HEK293 (cell line): ENCODE measurements around the gene PGM1.

Source experiments
- CTCF ChIA-PET: fragments of 350-600 bp; formaldehyde crosslinking; extraction: SDS; loops from one replicate; lab custom pipeline; 2021; ENCODE audit warnings: antibody characterized with exemption; lab: Yijun Ruan, JAX
- POLR2A ChIA-PET: fragments of 300-600 bp; formaldehyde crosslinking; extraction: SDS; loops from one replicate; lab custom pipeline; 2020; ENCODE audit warnings: antibody characterized with exemption, inconsistent platforms; lab: Yijun Ruan, JAX
- H3K27ac ChIP-seq: fragments of 200-500 bp; sonication (Bioruptor generic); 2 replicates; pipeline ENCODE4 v1.5.1; 2014; ENCODE audit warnings: low read depth, low read length, control low read depth, inconsistent platforms; ENCODE audit errors: extremely low read depth
- H3K36me3 ChIP-seq, 2 experiments: fragments of 200-500 bp in 1 of 2; sonication (Bioruptor generic) in 1 of 2; 1 replicate in 1 of 2; 2 replicates in 1 of 2; pipeline ENCODE4 v1.5.1; 2014 to 2017; ENCODE audit warnings: inconsistent platforms in 2 of 2, low read length in 2 of 2; ENCODE audit not compliant: control insufficient read depth in 2 of 2, insufficient read depth in 1 of 2
- H3K4me1 ChIP-seq: fragments of 200-500 bp; sonication (Bioruptor generic); 2 replicates; pipeline ENCODE4 v1.5.1; 2014; ENCODE audit warnings: mild to moderate bottlenecking, low read length, inconsistent platforms; ENCODE audit not compliant: control insufficient read depth, insufficient read depth
- H3K4me3 ChIP-seq: 2 replicates; pipeline ENCODE4 v1.5.1; 2011; ENCODE audit warnings: low read depth, mild to moderate bottlenecking, control low read depth, low read length, moderate library complexity
- H3K9me3 ChIP-seq: fragments of 200-500 bp; sonication (Bioruptor generic); 2 replicates; pipeline ENCODE4 v1.5.1; 2014; ENCODE audit warnings: low read depth, low read length, inconsistent platforms; ENCODE audit not compliant: control insufficient read depth, insufficient read depth
- FEZF1 ChIP-seq: fragments of 450-650 bp; formaldehyde crosslinking; IDR thresholded peaks from 2 replicates; pipeline ENCODE4 v1.5.1; 2016; ENCODE audit warnings: missing biosample characterization, missing genetic modification characterization
- HOXC10 ChIP-seq: sonication (generic); formaldehyde crosslinking; IDR thresholded peaks from 2 replicates; pipeline ENCODE4 v1.8.1; 2023; ENCODE audit warnings: mild to moderate bottlenecking, missing genetic modification reagents
- KLF10 ChIP-seq: fragments of 450-650 bp; IDR thresholded peaks from 2 replicates; pipeline ENCODE4 v1.5.1; 2018; ENCODE audit warnings: missing biosample characterization, mild to moderate bottlenecking, missing genetic modification characterization
- OSR2 ChIP-seq: fragments of 450-650 bp; formaldehyde crosslinking; IDR thresholded peaks from 2 replicates; pipeline ENCODE4 v1.5.1; 2016; ENCODE audit warnings: missing biosample characterization, missing genetic modification characterization
- REPIN1 ChIP-seq: fragments of 450-650 bp; formaldehyde crosslinking; IDR thresholded peaks from 2 replicates; pipeline ENCODE4 v1.5.1; 2017; ENCODE audit warnings: missing biosample characterization, missing genetic modification characterization, low read depth
- SP7 ChIP-seq: fragments of 450-650 bp; formaldehyde crosslinking; IDR thresholded peaks from 2 replicates; pipeline ENCODE4 v1.5.1; 2016; ENCODE audit warnings: missing biosample characterization, missing genetic modification characterization
- ZBTB17 ChIP-seq: fragments of 450-650 bp; formaldehyde crosslinking; IDR thresholded peaks from 2 replicates; pipeline ENCODE4 v1.5.1; 2016; ENCODE audit warnings: missing biosample characterization, missing genetic modification characterization
- ZBTB48 ChIP-seq: fragments of 450-650 bp; formaldehyde crosslinking; IDR thresholded peaks from 2 replicates; pipeline ENCODE4 v1.5.1; 2016; ENCODE audit warnings: missing biosample characterization, missing genetic modification characterization
- ZBTB7A ChIP-seq: fragments of 450-650 bp; formaldehyde crosslinking; IDR thresholded peaks from 2 replicates; pipeline ENCODE4 v1.5.1; 2016; ENCODE audit warnings: low read depth, missing biosample characterization, missing genetic modification characterization
- ZFP41 ChIP-seq: fragments of 450-650 bp; formaldehyde crosslinking; IDR thresholded peaks from 2 replicates; pipeline ENCODE4 v1.5.1; 2016; ENCODE audit warnings: missing biosample characterization, missing genetic modification characterization, borderline replicate concordance
- ZNF133 ChIP-seq: fragments of 450-650 bp; formaldehyde crosslinking; IDR thresholded peaks from 2 replicates; pipeline ENCODE4 v1.5.1; 2016; ENCODE audit warnings: missing biosample characterization, missing genetic modification characterization
- ZNF211 ChIP-seq: fragments of 450-650 bp; formaldehyde crosslinking; IDR thresholded peaks from 2 replicates; pipeline ENCODE4 v1.5.1; 2016; ENCODE audit warnings: low read depth, missing biosample characterization, missing genetic modification characterization
- ZNF23 ChIP-seq: fragments of 450-650 bp; formaldehyde crosslinking; IDR thresholded peaks from 2 replicates; pipeline ENCODE4 v1.5.1; 2016; ENCODE audit warnings: missing biosample characterization, missing genetic modification characterization, borderline replicate concordance
- ZNF292 ChIP-seq: fragments of 450-650 bp; formaldehyde crosslinking; IDR thresholded peaks from 2 replicates; pipeline ENCODE4 v1.5.1; 2016; ENCODE audit warnings: low read depth, missing biosample characterization, missing genetic modification characterization, borderline replicate concordance
- ZNF560 ChIP-seq: fragments of 450-650 bp; formaldehyde crosslinking; IDR thresholded peaks from 2 replicates; pipeline ENCODE4 v1.5.1; 2017; ENCODE audit warnings: missing biosample characterization, missing genetic modification characterization, borderline replicate concordance
- ZNF600 ChIP-seq: fragments of 450-650 bp; formaldehyde crosslinking; IDR thresholded peaks from 2 replicates; pipeline ENCODE4 v1.5.1; 2016; ENCODE audit warnings: missing biosample characterization, missing genetic modification characterization
- ZNF610 ChIP-seq: fragments of 450-650 bp; formaldehyde crosslinking; IDR thresholded peaks from 2 replicates; pipeline ENCODE4 v1.5.1; 2016; ENCODE audit warnings: missing biosample characterization, missing genetic modification characterization, borderline replicate concordance
- ZNF664 ChIP-seq: fragments of 450-650 bp; formaldehyde crosslinking; IDR thresholded peaks from 2 replicates; pipeline ENCODE4 v1.5.1; 2016; ENCODE audit warnings: missing biosample characterization, missing genetic modification characterization
- TF ChIP-seq, protein P1 (sequence below): fragments of 450-650 bp; formaldehyde crosslinking; IDR thresholded peaks from 2 replicates; pipeline ENCODE4 v1.5.1; 2016; ENCODE audit warnings: missing biosample characterization, missing genetic modification characterization
- TF ChIP-seq, protein P2 (sequence below): fragments of 450-650 bp; formaldehyde crosslinking; IDR thresholded peaks from 2 replicates; pipeline ENCODE4 v1.5.1; 2016; ENCODE audit warnings: missing biosample characterization, missing genetic modification characterization
- TF ChIP-seq, protein P3 (sequence below): fragments of 450-650 bp; formaldehyde crosslinking; IDR thresholded peaks from 2 replicates; pipeline ENCODE4 v1.5.1; 2016; ENCODE audit warnings: missing biosample characterization, missing genetic modification characterization
- TF ChIP-seq, protein P4 (sequence below): fragments of 450-650 bp; formaldehyde crosslinking; optimal IDR thresholded peaks from 2 replicates; pipeline ENCODE3; 2016; ENCODE audit warnings: missing biosample characterization, mild to moderate bottlenecking, missing genetic modification characterization

Gene PGM1

DNA sequence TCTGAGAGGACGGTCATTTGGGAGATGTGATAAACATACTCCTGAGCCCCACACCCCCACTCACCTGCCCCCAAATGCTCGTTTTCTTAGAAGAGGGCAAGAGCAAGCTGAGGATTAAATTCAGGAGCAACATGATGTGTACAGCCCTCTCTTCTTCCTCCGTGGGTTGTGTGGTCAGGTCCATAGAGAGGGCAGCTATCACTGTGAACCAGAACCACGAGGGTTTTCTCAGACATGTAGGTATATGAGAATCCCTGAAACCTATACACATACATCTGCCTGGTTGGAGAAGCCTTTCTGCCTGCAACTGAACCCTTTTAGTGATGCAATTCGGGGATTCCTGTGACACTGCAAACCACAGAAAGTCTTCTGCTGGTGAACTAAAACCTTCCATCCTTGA is 38.9 kb downstream of the PGM1 start:
- POLR2A ChIA-PET, result no interaction called here
- no peaks in the 10 kb centered on the region for H3K9me3 ChIP-seq
- no peaks in the 10 kb centered on the region for H3K4me1 ChIP-seq
- H3K27ac ChIP-seq, result no peak overlapping the region
- CTCF ChIA-PET, result no interaction called here
- peaks cover 0 to 61% of the 10 kb centered on the region in 2 experiments; a peak in 1 of 3 replicates for H3K36me3 ChIP-seq
- no peak overlapping the region for H3K4me3 ChIP-seq
- TF ChIP-seq ZNF211 (tag by site-specific recombination) (no peak), ZNF292 (tag by site-specific recombination) (no peak), OSR2 (tag by site-specific recombination) (no peak), FEZF1 (tag by site-specific recombination) (no peak)
- TF ChIP-seq, protein P1, sequence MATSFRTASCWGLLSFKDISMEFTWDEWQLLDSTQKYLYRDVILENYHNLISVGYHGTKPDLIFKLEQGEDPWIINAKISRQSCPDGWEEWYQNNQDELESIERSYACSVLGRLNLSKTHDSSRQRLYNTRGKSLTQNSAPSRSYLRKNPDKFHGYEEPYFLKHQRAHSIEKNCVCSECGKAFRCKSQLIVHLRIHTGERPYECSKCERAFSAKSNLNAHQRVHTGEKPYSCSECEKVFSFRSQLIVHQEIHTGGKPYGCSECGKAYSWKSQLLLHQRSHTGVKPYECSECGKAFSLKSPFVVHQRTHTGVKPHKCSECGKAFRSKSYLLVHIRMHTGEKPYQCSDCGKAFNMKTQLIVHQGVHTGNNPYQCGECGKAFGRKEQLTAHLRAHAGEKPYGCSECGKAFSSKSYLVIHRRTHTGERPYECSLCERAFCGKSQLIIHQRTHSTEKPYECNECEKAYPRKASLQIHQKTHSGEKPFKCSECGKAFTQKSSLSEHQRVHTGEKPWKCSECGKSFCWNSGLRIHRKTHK (tag by site-specific recombination), result no peak
- TF ChIP-seq, protein P2, sequence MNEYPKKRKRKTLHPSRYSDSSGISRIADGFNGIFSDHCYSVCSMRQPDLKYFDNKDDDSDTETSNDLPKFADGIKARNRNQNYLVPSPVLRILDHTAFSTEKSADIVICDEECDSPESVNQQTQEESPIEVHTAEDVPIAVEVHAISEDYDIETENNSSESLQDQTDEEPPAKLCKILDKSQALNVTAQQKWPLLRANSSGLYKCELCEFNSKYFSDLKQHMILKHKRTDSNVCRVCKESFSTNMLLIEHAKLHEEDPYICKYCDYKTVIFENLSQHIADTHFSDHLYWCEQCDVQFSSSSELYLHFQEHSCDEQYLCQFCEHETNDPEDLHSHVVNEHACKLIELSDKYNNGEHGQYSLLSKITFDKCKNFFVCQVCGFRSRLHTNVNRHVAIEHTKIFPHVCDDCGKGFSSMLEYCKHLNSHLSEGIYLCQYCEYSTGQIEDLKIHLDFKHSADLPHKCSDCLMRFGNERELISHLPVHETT, result no peak

DNA sequence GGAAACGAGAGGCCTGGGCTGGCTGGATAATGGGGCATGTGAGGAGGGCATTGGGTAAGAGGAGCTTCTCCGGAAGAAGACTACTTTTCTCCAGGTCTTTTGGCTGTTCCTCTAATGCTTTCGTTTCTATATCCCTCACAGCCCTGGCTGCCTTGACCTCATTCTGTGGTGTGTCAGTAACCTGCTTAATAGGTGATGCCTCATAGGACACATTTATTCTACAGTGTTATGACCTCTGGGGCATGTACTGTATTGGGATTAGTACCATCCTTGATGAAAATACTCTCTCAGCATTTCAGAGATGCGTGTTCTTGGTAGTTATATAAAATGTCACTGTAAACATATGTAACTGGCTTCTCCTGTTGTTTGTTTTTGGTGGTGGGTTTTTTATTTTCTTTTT is 40.1 kb downstream of the PGM1 start:
- peaks cover 0 to 73% of the 10 kb centered on the region in 2 experiments; a peak in 1 of 3 replicates for H3K36me3 ChIP-seq
- H3K27ac ChIP-seq, result no peak overlapping the region
- no peak for TF ChIP-seq FEZF1 (tag by site-specific recombination)
- TF ChIP-seq, protein P3, sequence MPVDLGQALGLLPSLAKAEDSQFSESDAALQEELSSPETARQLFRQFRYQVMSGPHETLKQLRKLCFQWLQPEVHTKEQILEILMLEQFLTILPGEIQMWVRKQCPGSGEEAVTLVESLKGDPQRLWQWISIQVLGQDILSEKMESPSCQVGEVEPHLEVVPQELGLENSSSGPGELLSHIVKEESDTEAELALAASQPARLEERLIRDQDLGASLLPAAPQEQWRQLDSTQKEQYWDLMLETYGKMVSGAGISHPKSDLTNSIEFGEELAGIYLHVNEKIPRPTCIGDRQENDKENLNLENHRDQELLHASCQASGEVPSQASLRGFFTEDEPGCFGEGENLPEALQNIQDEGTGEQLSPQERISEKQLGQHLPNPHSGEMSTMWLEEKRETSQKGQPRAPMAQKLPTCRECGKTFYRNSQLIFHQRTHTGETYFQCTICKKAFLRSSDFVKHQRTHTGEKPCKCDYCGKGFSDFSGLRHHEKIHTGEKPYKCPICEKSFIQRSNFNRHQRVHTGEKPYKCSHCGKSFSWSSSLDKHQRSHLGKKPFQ (tag by site-specific recombination), result no peak
- no peak for TF ChIP-seq ZNF600
- TF ChIP-seq HOXC10 (CRISPR knock-in tag), result no peak
- TF ChIP-seq ZNF610 (tag by site-specific recombination), result no peak
- TF ChIP-seq, protein P4, sequence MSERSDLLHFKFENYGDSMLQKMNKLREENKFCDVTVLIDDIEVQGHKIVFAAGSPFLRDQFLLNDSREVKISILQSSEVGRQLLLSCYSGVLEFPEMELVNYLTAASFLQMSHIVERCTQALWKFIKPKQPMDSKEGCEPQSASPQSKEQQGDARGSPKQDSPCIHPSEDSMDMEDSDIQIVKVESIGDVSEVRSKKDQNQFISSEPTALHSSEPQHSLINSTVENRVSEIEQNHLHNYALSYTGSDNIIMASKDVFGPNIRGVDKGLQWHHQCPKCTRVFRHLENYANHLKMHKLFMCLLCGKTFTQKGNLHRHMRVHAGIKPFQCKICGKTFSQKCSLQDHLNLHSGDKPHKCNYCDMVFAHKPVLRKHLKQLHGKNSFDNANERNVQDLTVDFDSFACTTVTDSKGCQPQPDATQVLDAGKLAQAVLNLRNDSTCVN (tag by site-specific recombination), result no peak
- TF ChIP-seq ZBTB17 (tag by site-specific recombination), result no peak
- no peak for TF ChIP-seq ZBTB7A
- TF ChIP-seq ZBTB48 (tag by site-specific recombination), result no peak
- TF ChIP-seq ZFP41 (tag by site-specific recombination), result no peak
- TF ChIP-seq SP7 (tag by site-specific recombination), result no peak
- no peak for TF ChIP-seq KLF10 (tag by site-specific recombination)
- TF ChIP-seq ZNF664, result no peak
- no peak for TF ChIP-seq ZNF23 (tag by site-specific recombination)
- TF ChIP-seq ZNF133, result no peak
- TF ChIP-seq ZNF560 (tag by site-specific recombination), result no peak
- TF ChIP-seq REPIN1 (tag by site-specific recombination), result no peak
- H3K9me3 ChIP-seq, result no peaks in the 10 kb centered on the region
- no peaks in the 10 kb centered on the region for H3K4me1 ChIP-seq
- POLR2A ChIA-PET, result no interaction called here
- no peak overlapping the region for H3K4me3 ChIP-seq
- CTCF ChIA-PET, result interaction anchor here (1.2 kb wide), 1 partner anchor 17 kb away, joined by 3 read pairs; no protein-coding TSS in a partner anchor
